Activated naive CD8-positive, alpha-beta T cell treated with anti-CD3 and anti-CD28 coated beads for 36 hours (primary cell): ENCODE measurements around the gene SMPD3. TPM values are rescaled to one million over a fixed set of nuclear protein-coding genes. Genes with fewer than 3 reads are reported as not detected.

Experiments
- DNase-seq: peaks from one replicate; pipeline ENCODE4 v3.0.0; 2021
- H3K27ac Mint-ChIP-seq: one replicate; pipeline ENCODE4 v1.8.0; 2022; ENCODE audit warnings: mild to moderate bottlenecking, moderate library complexity, mixed read lengths
- H3K27me3 Mint-ChIP-seq: one replicate; pipeline ENCODE4 v1.8.0; 2022; ENCODE audit warnings: mild to moderate bottlenecking, mixed read lengths
- H3K36me3 Mint-ChIP-seq: one replicate; pipeline ENCODE4 v1.8.0; 2021; ENCODE audit warnings: mild to moderate bottlenecking, mixed read lengths
- H3K4me1 Mint-ChIP-seq: one replicate; pipeline ENCODE4 v1.8.0; 2021; ENCODE audit warnings: mixed read lengths
- H3K4me3 Mint-ChIP-seq: one replicate; pipeline ENCODE4 v1.8.0; 2022; ENCODE audit warnings: mild to moderate bottlenecking, moderate library complexity, mixed read lengths
- H3K9me3 Mint-ChIP-seq: one replicate; pipeline ENCODE4 v1.8.0; 2022; ENCODE audit warnings: mixed read lengths
- total RNA-seq, 2 experiments: library from RNA; stranded (reverse); gene quantifications; one replicate each; pipeline ENCODE4 v1.2.3, GENCODE V29; 2021

The SMPD3 gene
- total RNA-seq, 2 experiments from 2014 or later, result 0.06 to 0.16 TPM

GRCh38 chr16:68395815-68396214 is 52.5 kb downstream of the SMPD3 start:
- Mint-ChIP-seq H3K4me3 (no peak overlapping the region), H3K9me3 (no peaks in the 10 kb centered on the region), H3K27me3 (peaks cover 3% of the 10 kb centered on the region), H3K36me3 (no peaks in the 10 kb centered on the region), H3K4me1 (peaks cover under 1% of the 10 kb centered on the region), H3K27ac (no peak overlapping the region)
- no peak for DNase-seq

GRCh38 chr16:68395167-68395786 is 53.0 kb downstream of the SMPD3 start:
- Mint-ChIP-seq H3K4me3 (no peak overlapping the region), H3K27ac (no peak overlapping the region), H3K36me3 (no peaks in the 10 kb centered on the region), H3K4me1 (no peaks in the 10 kb centered on the region), H3K9me3 (no peaks in the 10 kb centered on the region), H3K27me3 (peaks cover 3% of the 10 kb centered on the region)
- no peak for DNase-seq

- Mint-ChIP-seq H3K27ac (no peak overlapping the region), H3K36me3 (no peaks in the 10 kb centered on the region), H3K4me1 (no peaks in the 10 kb centered on the region), H3K4me3 (no peak overlapping the region), H3K9me3 (no peaks in the 10 kb centered on the region), H3K27me3 (peaks cover 3% of the 10 kb centered on the region)
- DNase-seq, result no peak
Measured at GRCh38 chr16:68393333-68393732, 55.0 kb downstream of the SMPD3 start.

DNA sequence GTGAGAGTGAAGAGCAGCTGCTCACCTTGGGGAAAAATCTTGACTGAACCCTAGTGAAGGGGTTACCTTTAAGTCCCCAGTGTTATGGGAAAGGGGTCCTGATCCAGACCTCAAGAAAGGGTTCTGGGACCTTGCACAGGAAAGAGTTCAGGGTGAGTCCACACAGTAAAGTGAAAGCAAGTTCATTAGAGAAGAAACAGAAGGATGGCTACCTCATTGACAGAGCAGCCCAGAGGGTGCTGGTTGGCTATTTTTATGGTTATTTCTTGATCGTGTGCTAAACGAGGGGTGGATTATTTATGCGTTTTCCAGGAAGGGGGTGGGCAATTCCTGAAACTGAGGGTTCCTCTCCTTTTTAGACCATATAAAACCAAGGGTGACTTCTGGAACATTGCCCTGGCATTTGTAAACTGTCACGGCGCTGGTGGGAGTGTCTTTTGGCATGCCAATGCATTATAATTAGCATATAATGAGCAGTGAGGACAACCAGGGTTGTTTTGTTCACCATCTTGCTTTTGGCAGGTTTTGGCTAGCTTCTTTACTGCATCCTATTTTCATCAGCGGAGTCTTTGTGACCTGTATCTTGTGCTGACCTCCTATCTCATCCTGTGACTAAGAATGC is 58.4 kb downstream of the SMPD3 start:
- DNase-seq, result no peak
- Mint-ChIP-seq H3K27ac (no peak overlapping the region), H3K4me3 (no peak overlapping the region), H3K36me3 (no peaks in the 10 kb centered on the region), H3K27me3 (no peaks in the 10 kb centered on the region), H3K4me1 (no peaks in the 10 kb centered on the region), H3K9me3 (no peaks in the 10 kb centered on the region)

DNA sequence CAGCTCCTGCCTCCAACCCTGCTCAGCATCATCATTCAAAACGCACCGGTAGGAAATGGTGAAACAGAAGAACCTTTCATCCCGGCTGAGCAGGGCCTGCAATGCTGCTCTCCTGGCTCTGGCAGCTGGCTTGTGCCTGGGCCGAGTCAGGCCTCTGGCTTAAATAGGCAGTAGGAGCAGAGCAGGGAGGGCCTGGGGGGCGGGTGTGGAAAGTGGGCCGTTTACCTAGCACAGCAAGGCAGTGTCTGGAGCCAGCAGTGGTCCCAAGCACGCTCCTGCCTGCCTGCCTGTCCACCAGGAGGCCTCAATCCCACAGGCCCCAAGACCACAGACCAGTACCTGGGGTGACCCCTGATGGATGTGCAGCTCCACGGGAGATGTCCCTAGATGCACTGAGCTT is 59.3 kb downstream of the SMPD3 start:
- DNase-seq, result no peak

GRCh38 chr16:68388124-68388523 is 60.2 kb downstream of the SMPD3 start:
- DNase-seq, result no peak
- Mint-ChIP-seq H3K36me3 (no peaks in the 10 kb centered on the region), H3K4me1 (no peaks in the 10 kb centered on the region)

More for the DNA sequence above, 59.3 kb downstream of the SMPD3 start:
- Mint-ChIP-seq H3K4me3 (no peak overlapping the region), H3K9me3 (no peaks in the 10 kb centered on the region), H3K27me3 (no peaks in the 10 kb centered on the region), H3K27ac (no peak overlapping the region), H3K36me3 (no peaks in the 10 kb centered on the region), H3K4me1 (no peaks in the 10 kb centered on the region)

DNA sequence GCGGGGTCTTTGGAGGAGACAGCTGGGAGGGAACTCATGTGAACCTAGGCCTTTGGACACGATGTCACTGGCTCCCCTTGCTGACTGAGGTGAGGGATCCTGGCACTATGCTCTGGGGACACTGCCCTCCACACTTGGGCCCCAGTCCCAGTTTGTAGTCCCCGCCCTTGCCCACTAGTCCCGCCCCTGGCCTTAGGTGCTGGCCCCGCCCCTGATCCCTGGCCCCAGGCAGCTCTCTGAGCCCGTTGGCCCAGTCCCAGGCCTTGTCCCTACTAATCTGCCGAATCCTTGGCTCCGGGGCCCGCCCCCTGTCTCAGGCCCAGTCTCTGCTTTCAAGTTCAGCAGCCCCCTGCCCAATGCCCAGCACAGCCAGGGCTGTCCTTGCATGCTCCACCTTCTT is 61.0 kb downstream of the SMPD3 start:
- H3K4me3 Mint-ChIP-seq, result no peak overlapping the region

More at GRCh38 chr16:68388124-68388523, 60.2 kb downstream of the SMPD3 start:
- H3K27me3 Mint-ChIP-seq, result no peaks in the 10 kb centered on the region
- H3K4me3 Mint-ChIP-seq, result no peak overlapping the region
- H3K27ac Mint-ChIP-seq, result no peak overlapping the region
- no peaks in the 10 kb centered on the region for H3K9me3 Mint-ChIP-seq

GRCh38 chr16:68386628-68387027 is 61.7 kb downstream of the SMPD3 start:
- no peak overlapping the region for H3K27ac Mint-ChIP-seq
- H3K27me3 Mint-ChIP-seq, result no peaks in the 10 kb centered on the region
- no peaks in the 10 kb centered on the region for H3K9me3 Mint-ChIP-seq
- no peak for DNase-seq
- H3K36me3 Mint-ChIP-seq, result no peaks in the 10 kb centered on the region
- no peak overlapping the region for H3K4me3 Mint-ChIP-seq
- H3K4me1 Mint-ChIP-seq, result no peaks in the 10 kb centered on the region

More for the DNA sequence above, 61.0 kb downstream of the SMPD3 start:
- no peak overlapping the region for H3K27ac Mint-ChIP-seq
- H3K27me3 Mint-ChIP-seq, result no peaks in the 10 kb centered on the region
- H3K36me3 Mint-ChIP-seq, result no peaks in the 10 kb centered on the region
- no peak for DNase-seq
- no peaks in the 10 kb centered on the region for H3K9me3 Mint-ChIP-seq
- no peaks in the 10 kb centered on the region for H3K4me1 Mint-ChIP-seq

DNA sequence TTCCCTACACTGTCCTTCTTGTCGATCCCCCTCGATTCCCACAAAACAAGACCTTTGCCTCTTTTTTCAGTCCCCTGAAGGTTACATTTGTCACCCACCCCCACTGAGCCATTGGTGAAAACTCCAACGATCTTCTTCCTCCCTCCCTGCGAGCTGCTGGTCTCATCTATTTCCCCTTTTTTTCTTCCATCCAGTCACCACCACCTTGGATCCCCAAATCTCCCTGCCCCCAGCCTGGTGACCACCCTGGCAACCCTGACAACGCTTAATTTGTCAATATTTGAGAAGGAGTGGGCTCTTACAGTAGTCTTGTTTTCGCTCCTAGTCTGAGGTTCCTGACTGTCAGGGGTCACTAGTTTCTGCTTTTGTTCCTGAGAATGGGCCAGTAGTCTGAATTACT is 62.9 kb downstream of the SMPD3 start:
- H3K36me3 Mint-ChIP-seq, result no peaks in the 10 kb centered on the region
- no peaks in the 10 kb centered on the region for H3K4me1 Mint-ChIP-seq
- no peaks in the 10 kb centered on the region for H3K9me3 Mint-ChIP-seq
- H3K4me3 Mint-ChIP-seq, result no peak overlapping the region
- no peaks in the 10 kb centered on the region for H3K27me3 Mint-ChIP-seq
- no peak overlapping the region for H3K27ac Mint-ChIP-seq
- DNase-seq, result no peak

DNA sequence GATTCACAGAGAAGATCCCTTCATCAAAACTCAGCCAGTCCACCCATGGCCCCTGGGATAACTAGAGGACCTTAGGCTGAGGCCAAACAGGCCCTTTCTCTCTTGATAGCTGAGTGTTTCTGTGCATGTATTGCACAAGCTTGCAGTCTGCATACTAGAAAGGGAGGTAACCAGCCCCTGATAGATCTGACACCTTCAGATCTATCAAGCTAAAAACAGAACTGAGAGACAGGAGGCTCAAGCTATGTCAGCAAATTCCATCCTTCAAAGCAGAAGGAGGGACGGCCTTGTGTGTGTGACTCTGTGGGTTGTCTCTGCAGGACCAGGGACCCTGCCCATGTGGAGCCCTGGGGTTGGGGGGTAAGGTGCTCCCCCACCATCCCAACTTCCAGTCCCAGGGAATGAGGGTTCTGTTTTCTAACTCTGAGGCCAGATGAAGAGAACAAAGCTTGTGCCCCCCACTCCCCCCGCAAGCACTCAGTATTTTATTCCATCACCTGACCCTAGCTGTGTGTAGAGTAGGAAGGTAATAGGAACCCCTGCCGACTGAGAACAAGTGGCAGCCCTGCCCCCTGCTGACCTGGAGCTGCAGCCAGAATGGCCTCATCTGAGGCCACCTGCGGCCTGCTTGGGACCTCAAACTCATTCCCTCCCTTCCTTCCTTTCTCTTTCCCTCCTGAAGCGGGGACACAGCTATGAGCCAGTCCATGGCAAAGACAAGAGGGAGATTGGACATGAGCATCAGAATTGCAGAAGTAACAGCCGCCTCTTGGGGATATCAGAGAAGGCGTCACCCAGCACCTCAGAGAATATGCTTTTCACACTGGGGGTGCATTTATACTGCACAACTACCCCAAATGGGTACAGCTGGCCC is 63.8 kb downstream of the SMPD3 start:
- H3K36me3 Mint-ChIP-seq, result no peaks in the 10 kb centered on the region
- H3K9me3 Mint-ChIP-seq, result no peaks in the 10 kb centered on the region
- no peak for DNase-seq
- H3K4me3 Mint-ChIP-seq, result no peak overlapping the region
- no peaks in the 10 kb centered on the region for H3K27me3 Mint-ChIP-seq
- no peaks in the 10 kb centered on the region for H3K4me1 Mint-ChIP-seq
- no peak overlapping the region for H3K27ac Mint-ChIP-seq

GRCh38 chr16:68383858-68384257 is 64.5 kb downstream of the SMPD3 start:
- DNase-seq, result no peak
- Mint-ChIP-seq H3K27me3 (no peaks in the 10 kb centered on the region), H3K27ac (no peak overlapping the region)

DNA sequence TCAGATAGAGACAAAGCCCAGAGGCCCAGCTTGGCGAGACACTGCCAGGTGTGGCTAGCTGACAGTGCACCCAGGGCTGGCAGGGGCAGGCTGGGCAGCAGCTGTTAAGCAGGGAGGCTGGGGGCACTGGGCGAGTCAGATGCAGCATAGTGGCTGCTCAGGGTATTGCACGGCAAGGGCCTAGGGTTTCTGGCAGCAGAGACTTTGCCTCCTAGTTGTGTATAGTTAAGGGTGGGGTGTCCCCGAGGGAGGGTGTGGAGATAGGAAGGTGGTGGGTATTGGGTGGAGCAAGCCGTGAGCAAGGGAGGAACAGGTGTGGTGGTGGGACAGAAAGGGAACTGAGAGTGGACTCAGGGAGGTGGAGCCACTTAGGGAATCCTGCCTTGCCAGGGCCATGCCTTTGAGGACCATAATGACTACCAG is 66.0 kb downstream of the SMPD3 start:
- Mint-ChIP-seq H3K4me3 (no peak overlapping the region), H3K36me3 (no peaks in the 10 kb centered on the region), H3K27ac (no peak overlapping the region), H3K4me1 (no peaks in the 10 kb centered on the region), H3K27me3 (no peaks in the 10 kb centered on the region), H3K9me3 (no peaks in the 10 kb centered on the region)
- peak; percentile 35 for DNase-seq

More at GRCh38 chr16:68383858-68384257, 64.5 kb downstream of the SMPD3 start:
- Mint-ChIP-seq H3K4me3 (no peak overlapping the region), H3K4me1 (no peaks in the 10 kb centered on the region), H3K9me3 (no peaks in the 10 kb centered on the region), H3K36me3 (no peaks in the 10 kb centered on the region)

- Mint-ChIP-seq H3K27me3 (no peaks in the 10 kb centered on the region), H3K9me3 (no peaks in the 10 kb centered on the region), H3K4me1 (no peaks in the 10 kb centered on the region), H3K4me3 (no peak overlapping the region), H3K27ac (no peak overlapping the region), H3K36me3 (no peaks in the 10 kb centered on the region)
- DNase-seq, result no peak
Measured at GRCh38 chr16:68381363-68381724, 67.0 kb downstream of the SMPD3 start.

DNA sequence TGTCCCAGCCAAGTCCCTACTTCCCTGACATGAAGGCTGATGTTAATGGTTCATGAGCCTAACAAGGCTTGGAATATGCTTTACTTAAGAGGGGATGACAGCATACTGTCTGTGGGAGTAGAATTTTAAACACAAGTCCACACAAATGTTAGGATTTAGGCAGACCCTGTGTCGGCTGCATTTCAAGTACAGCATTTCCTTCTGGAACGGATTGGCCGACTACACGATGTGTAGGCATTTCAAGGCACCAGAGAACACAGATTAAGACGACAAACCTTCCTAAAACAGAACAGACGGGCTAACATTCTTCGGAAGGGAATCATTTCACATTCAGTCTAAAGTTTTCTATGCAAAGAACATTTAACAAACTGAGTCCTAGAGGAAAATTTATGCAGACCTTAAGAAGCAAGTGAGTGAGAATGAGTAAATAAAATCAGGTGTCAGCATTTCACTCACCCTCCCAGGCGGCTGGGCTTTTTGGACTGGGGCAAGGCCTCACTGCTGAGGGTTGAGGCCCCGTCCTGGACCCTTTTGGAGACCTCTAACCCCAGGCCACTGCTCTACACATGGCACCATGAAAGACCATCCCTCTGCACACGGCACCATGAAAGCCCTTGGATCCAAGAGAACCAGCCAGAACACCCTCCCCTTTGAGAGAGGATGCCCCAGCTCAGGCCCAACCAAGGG is 67.5 kb downstream of the SMPD3 start:
- no peak for DNase-seq
- no peaks in the 10 kb centered on the region for H3K4me1 Mint-ChIP-seq
- no peaks in the 10 kb centered on the region for H3K9me3 Mint-ChIP-seq
- H3K4me3 Mint-ChIP-seq, result no peak overlapping the region
- no peaks in the 10 kb centered on the region for H3K36me3 Mint-ChIP-seq
- H3K27me3 Mint-ChIP-seq, result no peaks in the 10 kb centered on the region
- H3K27ac Mint-ChIP-seq, result no peak overlapping the region

- Mint-ChIP-seq H3K4me1 (no peaks in the 10 kb centered on the region), H3K4me3 (no peak overlapping the region)
Measured at GRCh38 chr16:68380348-68380670, 68.0 kb downstream of the SMPD3 start.

More at GRCh38 chr16:68380348-68380670, 68.0 kb downstream of the SMPD3 start:
- Mint-ChIP-seq H3K9me3 (no peaks in the 10 kb centered on the region), H3K36me3 (no peaks in the 10 kb centered on the region), H3K27ac (no peak overlapping the region), H3K27me3 (no peaks in the 10 kb centered on the region)
- no peak for DNase-seq
